Lower leg skin (tissue), 3 donors: Measurements from ENCODE around the gene SZRD1.

ENCODE experiments used
- POLR2A ChIP-seq, 2 donors: fragments of 450-650 bp; IDR thresholded peaks; one replicate each; pipeline ENCODE4 v1.6.1; 2016 to 2017; ENCODE audit warnings: antibody characterized with exemption in 2 of 2, mild to moderate bottlenecking in 1 of 2, moderate library complexity in 1 of 2
- TF ChIP-seq, protein P1 (sequence below), 3 donors: fragments of 450-650 bp; IDR thresholded peaks; one replicate each; pipeline ENCODE4 v1.5.1; 2016; ENCODE audit warnings: antibody characterized with exemption in 3 of 3, mild to moderate bottlenecking in 3 of 3, moderate library complexity in 2 of 3

DNA sequence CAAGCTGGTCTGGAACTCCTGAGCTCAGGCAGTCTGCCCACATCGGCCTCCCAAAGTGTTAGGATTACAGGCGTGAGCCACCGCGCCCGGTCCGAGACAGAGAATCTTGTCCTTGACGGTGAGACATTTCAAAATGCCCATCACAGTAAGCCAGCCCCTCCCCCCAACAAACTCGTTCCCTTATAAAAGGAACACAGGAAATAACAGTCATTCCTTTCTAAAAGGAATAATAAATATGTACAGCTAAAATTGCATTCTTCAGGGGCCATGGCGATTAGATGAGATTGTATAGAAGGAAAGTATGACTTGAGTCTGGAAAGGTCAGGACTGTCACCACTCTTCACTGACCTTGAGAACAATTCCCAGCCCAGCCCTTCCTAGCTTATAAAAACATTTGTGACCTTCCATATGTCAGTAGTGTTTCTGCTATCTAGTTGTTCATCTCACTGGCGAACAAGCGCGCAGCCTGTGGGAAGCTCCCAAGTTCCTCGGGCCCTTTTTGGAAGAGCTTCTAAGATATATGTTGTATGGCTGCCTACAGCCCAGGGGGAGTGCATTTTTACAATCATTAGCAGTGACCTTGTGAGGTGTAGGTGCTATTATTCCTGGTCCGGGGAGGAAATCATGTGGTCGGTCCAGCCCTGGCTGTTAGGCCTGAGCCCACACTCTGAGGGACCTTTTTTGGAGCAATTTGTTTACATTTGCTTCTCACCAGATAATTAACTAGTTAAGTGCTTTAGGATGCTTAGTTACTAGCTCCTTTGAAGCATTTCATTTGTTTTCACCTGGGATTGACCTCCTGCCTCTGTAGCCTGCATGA, 8.7 kb downstream of the SZRD1 start:
- TF ChIP-seq, protein P1, sequence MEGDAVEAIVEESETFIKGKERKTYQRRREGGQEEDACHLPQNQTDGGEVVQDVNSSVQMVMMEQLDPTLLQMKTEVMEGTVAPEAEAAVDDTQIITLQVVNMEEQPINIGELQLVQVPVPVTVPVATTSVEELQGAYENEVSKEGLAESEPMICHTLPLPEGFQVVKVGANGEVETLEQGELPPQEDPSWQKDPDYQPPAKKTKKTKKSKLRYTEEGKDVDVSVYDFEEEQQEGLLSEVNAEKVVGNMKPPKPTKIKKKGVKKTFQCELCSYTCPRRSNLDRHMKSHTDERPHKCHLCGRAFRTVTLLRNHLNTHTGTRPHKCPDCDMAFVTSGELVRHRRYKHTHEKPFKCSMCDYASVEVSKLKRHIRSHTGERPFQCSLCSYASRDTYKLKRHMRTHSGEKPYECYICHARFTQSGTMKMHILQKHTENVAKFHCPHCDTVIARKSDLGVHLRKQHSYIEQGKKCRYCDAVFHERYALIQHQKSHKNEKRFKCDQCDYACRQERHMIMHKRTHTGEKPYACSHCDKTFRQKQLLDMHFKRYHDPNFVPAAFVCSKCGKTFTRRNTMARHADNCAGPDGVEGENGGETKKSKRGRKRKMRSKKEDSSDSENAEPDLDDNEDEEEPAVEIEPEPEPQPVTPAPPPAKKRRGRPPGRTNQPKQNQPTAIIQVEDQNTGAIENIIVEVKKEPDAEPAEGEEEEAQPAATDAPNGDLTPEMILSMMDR (IDR thresholded peaks at IDR 0.05), result no peak
- TF ChIP-seq POLR2A (IDR thresholded peaks at IDR 0.05), result no peak
